Activated T-helper 2 cell treated with anti-CD3 and anti-CD28 coated beads, Interferon-gamma antibody, Interleukin-2, Interleukin-4, amounts not matched to agents 10 μg/mL and 5 μg/mL and 100 μg/mL, durations not matched to agents 14 hours and 24 hours and 36 hours (primary cell): ENCODE measurements around the gene DIMT1. TPM values are rescaled to one million over a fixed set of nuclear protein-coding genes. Genes with fewer than 3 reads are reported as not detected.

Experiments
- DNase-seq: peaks from one replicate; pipeline ENCODE4 v3.0.0; 2021; ENCODE audit warnings: low spot score
- H3K27ac Mint-ChIP-seq: one replicate; pipeline ENCODE4 v1.8.0; 2021; ENCODE audit warnings: mixed read lengths
- H3K27me3 Mint-ChIP-seq: one replicate; pipeline ENCODE4 v1.8.0; 2021; ENCODE audit warnings: low read depth, mixed read lengths
- H3K36me3 Mint-ChIP-seq: one replicate; pipeline ENCODE4 v1.8.0; 2021; ENCODE audit warnings: low read depth, mixed read lengths
- H3K4me1 Mint-ChIP-seq: one replicate; pipeline ENCODE4 v1.8.0; 2021; ENCODE audit warnings: low read depth, mixed read lengths
- H3K4me3 Mint-ChIP-seq: one replicate; pipeline ENCODE4 v1.8.0; 2021; ENCODE audit warnings: low read depth, mild to moderate bottlenecking, moderate library complexity, mixed read lengths
- H3K9me3 Mint-ChIP-seq: one replicate; pipeline ENCODE4 v1.8.0; 2021; ENCODE audit warnings: mixed read lengths
- intact Hi-C: fragments of 100-400 bp; cut with micrococcal nuclease; formaldehyde crosslinking; loops from one replicate; pipeline ENCODE4 v1.15.1; 2023
- total RNA-seq: library from RNA; stranded (reverse); gene quantifications from 2 replicates; pipeline ENCODE4 v1.2.3, GENCODE V29; 2022

Gene DIMT1
- total RNA-seq, 1 donor from 2014 or later: 45.0 TPM

DNA sequence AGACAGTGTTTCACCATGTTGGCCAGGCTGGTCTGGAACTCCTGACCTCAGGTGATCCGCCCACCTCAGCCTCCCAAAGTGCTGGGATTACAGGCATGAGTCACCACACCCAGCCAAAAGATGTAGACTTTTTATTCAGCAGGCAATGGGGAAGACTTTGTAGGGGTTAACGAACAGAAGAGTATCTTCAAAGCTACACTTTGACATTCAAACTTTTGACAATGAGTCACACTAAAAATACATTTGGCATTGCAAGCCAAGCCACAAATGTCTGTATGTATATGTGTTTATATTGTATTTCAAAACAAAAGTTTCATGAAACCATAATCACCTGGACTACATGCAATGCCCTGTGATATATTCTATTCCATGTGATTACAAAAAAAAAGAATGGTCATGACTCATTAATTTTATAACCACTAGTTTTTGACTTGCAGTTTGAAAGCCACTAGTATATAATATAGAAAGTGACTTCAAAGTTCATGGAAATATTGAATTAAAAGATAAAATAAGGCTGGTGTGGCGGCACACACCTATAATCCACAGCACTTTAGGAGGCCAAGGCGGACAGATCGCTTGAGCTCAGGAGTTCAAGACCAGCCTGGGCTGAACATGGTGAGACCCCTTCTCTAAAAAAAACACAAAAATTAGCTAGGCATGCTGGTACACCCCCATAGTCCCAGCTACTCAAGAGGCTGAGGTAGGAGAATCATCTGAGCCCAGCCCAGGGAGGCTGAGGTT, 8.3 kb downstream of the DIMT1 start:
- peaks cover 35% of the 10 kb centered on the region for H3K4me1 Mint-ChIP-seq
- DNase-seq: no peak
- intact Hi-C loops: loop anchor here (1.0 kb wide), 1 partner anchor 8 kb away; the partner anchor contains the start of gene DIMT1
- H3K27me3 Mint-ChIP-seq: no peaks in the 10 kb centered on the region
- H3K4me3 Mint-ChIP-seq: no peak overlapping the region
- peaks cover 82% of the 10 kb centered on the region for H3K36me3 Mint-ChIP-seq
- H3K27ac Mint-ChIP-seq: peak overlapping the region; percentile 86
- no peaks in the 10 kb centered on the region for H3K9me3 Mint-ChIP-seq

DNA sequence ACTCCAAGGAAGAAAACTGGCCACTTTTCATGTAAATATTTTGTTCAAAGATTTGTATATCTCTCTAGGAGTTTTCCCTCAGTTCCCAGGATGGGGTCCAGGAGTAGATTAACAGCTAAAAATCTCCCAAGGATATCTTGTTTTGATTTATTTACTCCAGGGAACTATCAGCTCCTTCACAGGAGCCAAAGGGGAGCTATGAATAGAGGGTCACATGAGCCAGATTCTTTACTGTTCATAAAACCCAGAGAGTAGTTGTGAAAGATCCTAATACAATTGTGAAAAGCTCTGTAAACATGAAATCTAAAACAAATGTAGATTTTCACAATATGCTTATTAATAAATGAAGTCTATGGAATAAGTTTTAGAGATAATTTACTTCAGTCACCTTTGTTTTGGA, 16.9 kb downstream of the DIMT1 start:
- intact Hi-C loops: no loop called here
- Mint-ChIP-seq H3K27ac (no peak overlapping the region), H3K4me1 (peaks cover 2% of the 10 kb centered on the region), H3K27me3 (no peaks in the 10 kb centered on the region), H3K4me3 (no peak overlapping the region), H3K9me3 (no peaks in the 10 kb centered on the region), H3K36me3 (peaks cover 73% of the 10 kb centered on the region)
- DNase-seq: no peak

DNA sequence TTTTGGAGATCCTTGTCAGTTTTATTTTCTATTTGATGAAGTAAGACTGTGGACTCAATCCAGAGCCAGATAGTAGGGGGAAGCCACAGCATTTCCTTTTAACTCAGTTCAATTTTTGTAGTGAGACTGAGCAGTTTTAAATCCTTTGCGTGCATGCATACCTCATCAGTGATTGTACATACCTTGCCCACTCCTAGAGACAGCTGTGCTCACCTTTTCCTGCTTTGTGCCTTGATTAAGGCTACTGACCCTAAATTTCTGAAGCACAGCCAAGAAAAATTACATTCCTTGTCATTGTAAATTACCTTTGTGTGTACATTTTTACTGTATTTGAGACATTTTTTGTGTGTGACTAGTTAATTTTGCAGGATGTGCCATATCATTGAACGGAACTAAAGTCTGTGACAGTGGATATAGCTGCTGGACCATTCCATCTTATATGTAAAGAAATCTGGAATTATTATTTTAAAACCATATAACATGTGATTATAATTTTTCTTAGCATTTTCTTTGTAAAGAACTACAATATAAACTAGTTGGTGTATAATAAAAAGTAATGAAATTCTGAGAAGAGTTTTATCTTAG, 17.8 kb downstream of the DIMT1 start:
- H3K27ac Mint-ChIP-seq: no peak overlapping the region
- intact Hi-C loops: no loop called here
- peaks cover 3% of the 10 kb centered on the region for H3K4me1 Mint-ChIP-seq
- H3K36me3 Mint-ChIP-seq: peaks cover 77% of the 10 kb centered on the region
- no peak for DNase-seq
- no peaks in the 10 kb centered on the region for H3K27me3 Mint-ChIP-seq
- H3K4me3 Mint-ChIP-seq: no peak overlapping the region
- no peaks in the 10 kb centered on the region for H3K9me3 Mint-ChIP-seq

DNA sequence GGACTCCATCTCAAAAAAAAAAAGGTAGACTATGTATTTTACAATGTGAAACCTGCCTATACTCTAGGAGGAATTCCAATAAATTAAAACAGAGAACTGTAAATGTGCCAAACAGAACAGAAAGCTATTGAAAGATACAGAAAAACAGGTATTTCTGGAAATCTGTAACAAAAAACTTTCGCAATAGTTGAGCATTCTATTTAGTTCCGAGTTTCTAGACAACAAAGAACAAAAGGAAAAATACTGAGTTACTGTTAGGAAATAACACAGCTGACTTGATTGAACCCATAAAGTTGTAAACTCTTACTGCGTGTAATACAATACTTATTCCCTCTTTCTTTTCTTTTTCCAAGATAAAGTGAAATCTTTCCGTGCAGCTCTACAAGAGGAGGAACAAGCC, 18.6 kb downstream of the DIMT1 start:
- Mint-ChIP-seq H3K9me3 (no peaks in the 10 kb centered on the region), H3K4me1 (peaks cover 3% of the 10 kb centered on the region), H3K27ac (no peak overlapping the region), H3K36me3 (peaks cover 77% of the 10 kb centered on the region), H3K27me3 (no peaks in the 10 kb centered on the region), H3K4me3 (no peak overlapping the region)
- intact Hi-C loops: no loop called here
- DNase-seq: no peak

DNA sequence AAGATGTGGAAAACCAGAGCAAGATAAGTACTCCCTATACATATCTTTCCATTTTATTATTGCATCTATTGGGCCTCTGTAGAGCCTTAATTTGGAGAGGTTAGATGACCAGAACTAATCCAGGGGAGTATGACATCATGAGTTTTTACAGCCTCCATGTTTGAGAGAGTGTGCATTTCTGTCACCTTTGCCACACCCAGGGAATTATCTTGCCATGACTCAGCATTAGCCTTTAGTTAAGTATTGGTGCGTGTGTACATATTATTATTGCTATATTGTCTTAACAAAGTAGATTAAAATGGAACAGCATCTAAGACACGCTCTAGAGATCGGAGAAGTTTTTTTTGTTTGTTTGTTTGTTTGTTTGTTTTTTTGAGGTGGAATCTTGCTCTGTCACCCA, 27.6 kb downstream of the DIMT1 start:
- peaks cover 81% of the 10 kb centered on the region for H3K36me3 Mint-ChIP-seq
- peak overlapping the region; percentile 64 for H3K27ac Mint-ChIP-seq
- no peaks in the 10 kb centered on the region for H3K27me3 Mint-ChIP-seq

DNA sequence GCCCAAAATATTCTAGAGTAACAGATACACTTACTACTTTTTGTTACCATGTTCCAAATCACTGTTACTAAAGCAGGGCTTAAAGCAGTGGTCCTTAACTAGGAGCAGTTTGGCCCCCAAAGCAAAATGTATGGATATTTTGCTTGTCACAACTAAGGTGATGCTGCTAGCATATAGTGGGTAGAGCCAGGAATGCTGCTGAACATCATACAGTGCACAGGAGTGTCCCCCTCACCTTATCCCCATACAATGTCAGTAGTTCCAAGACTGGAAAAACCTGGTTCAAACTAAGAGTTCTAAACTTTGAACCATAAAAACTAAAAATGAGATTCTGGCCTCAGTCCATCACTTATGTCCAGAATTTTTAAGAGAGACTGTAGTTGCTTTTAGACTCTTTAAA, 28.1 kb downstream of the DIMT1 start:
- no peak for DNase-seq
- H3K9me3 Mint-ChIP-seq: no peaks in the 10 kb centered on the region
- no peak overlapping the region for H3K4me3 Mint-ChIP-seq
- intact Hi-C loops: loop anchor here (2.0 kb wide), 1 partner anchor 13 kb away; no protein-coding TSS in a partner anchor
- H3K27me3 Mint-ChIP-seq: no peaks in the 10 kb centered on the region
- peaks cover 8% of the 10 kb centered on the region for H3K4me1 Mint-ChIP-seq
- H3K36me3 Mint-ChIP-seq: peaks cover 81% of the 10 kb centered on the region
- H3K27ac Mint-ChIP-seq: no peak overlapping the region

More for the DNA sequence above, 27.6 kb downstream of the DIMT1 start:
- intact Hi-C loops: no loop called here
- DNase-seq: no peak
- no peak overlapping the region for H3K4me3 Mint-ChIP-seq
- H3K4me1 Mint-ChIP-seq: peaks cover 9% of the 10 kb centered on the region
- no peaks in the 10 kb centered on the region for H3K9me3 Mint-ChIP-seq

DNA sequence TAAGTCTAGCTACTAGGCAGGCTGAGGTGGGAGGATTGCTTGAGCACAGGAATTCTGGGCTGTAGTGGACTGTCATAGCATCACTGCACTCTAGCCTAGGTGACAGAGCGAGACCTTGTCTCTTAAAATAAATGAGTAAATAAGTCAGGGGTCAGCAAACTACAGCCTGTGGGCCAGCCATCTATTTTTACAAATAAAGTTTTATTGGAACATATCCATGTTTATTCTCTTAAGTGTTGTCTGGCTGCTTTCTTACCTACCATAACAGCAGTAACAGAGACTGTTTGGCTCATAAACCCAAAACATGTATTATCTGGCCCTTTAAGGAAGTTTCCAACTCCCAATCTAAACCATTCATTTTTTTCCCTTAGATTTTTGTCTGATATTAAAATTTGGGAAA, 29.6 kb downstream of the DIMT1 start:
- intact Hi-C loops: loop anchor here (2.0 kb wide), 1 partner anchor 15 kb away; no protein-coding TSS in a partner anchor
- no peak overlapping the region for H3K27ac Mint-ChIP-seq
- no peak overlapping the region for H3K4me3 Mint-ChIP-seq
- peaks cover 76% of the 10 kb centered on the region for H3K36me3 Mint-ChIP-seq
- no peaks in the 10 kb centered on the region for H3K27me3 Mint-ChIP-seq
- H3K4me1 Mint-ChIP-seq: peaks cover 12% of the 10 kb centered on the region
- no peaks in the 10 kb centered on the region for H3K9me3 Mint-ChIP-seq
- no peak for DNase-seq

DNA sequence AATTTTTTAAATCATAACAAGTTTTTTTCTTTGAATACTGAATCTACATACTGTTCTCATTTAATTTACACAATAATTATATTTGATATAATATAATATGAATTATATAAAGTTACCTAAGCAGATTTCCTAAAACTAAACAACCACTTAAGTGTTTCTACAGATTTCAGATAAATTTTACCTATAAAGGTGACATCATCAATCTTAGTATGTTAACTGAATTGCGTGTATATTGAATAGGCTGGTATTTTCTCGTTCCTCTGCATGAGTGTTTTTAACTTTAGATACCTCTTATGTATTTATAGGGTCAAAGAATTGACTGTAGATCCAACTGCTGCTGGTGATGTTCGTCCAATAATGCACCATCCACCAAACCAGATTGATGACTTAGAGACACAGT, 30.3 kb downstream of the DIMT1 start:
- Mint-ChIP-seq H3K4me1 (peaks cover 14% of the 10 kb centered on the region), H3K27me3 (no peaks in the 10 kb centered on the region), H3K9me3 (no peaks in the 10 kb centered on the region), H3K36me3 (peaks cover 73% of the 10 kb centered on the region), H3K4me3 (no peak overlapping the region), H3K27ac (no peak overlapping the region)
- intact Hi-C loops: no loop called here
- no peak for DNase-seq

DNA sequence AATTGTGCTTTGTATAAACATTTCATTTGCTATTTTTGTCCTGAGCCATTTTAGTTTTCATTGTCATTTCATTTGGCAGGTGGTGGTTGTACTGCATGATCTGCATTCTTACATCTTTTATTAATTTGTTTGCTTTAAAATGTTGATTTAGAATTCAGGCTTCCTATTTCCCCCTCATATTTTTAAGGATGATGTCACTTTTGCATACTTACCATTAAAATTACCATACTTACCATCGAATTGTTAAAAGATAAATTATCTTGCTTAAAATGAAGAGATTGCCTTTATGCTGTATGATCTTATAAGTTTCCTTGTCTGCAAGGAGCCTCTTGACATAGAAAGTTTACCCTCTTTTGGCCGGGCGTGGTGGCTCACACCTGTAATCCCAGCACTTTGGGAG, 31.1 kb downstream of the DIMT1 start:
- Mint-ChIP-seq H3K27ac (no peak overlapping the region), H3K4me1 (peaks cover 13% of the 10 kb centered on the region), H3K4me3 (no peak overlapping the region), H3K36me3 (peaks cover 65% of the 10 kb centered on the region), H3K9me3 (no peaks in the 10 kb centered on the region), H3K27me3 (no peaks in the 10 kb centered on the region)
- intact Hi-C loops: no loop called here
- no peak for DNase-seq

DNA sequence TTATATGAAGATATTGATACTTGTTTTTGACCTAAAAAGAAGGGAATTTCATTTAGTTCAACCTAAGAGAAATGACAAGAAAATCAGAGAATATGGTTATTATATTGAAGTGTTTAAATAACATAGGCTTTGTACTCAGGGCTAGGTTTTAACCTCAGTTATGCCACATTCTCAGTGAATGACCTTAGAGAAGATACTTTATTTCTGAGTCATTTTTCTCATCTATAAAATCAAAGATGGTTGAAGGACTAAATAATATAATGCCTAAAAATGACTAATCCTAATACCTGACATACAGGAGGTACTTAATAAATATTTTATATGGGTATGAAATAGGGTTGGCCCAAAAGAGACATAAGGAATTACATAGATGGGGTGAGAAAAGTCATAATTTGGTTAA, 32.3 kb downstream of the DIMT1 start:
- DNase-seq: no peak
- H3K36me3 Mint-ChIP-seq: peaks cover 65% of the 10 kb centered on the region
- intact Hi-C loops: no loop called here
- H3K27ac Mint-ChIP-seq: no peak overlapping the region
- H3K4me1 Mint-ChIP-seq: peaks cover 15% of the 10 kb centered on the region
- no peak overlapping the region for H3K4me3 Mint-ChIP-seq
- no peaks in the 10 kb centered on the region for H3K27me3 Mint-ChIP-seq
- H3K9me3 Mint-ChIP-seq: no peaks in the 10 kb centered on the region

DNA sequence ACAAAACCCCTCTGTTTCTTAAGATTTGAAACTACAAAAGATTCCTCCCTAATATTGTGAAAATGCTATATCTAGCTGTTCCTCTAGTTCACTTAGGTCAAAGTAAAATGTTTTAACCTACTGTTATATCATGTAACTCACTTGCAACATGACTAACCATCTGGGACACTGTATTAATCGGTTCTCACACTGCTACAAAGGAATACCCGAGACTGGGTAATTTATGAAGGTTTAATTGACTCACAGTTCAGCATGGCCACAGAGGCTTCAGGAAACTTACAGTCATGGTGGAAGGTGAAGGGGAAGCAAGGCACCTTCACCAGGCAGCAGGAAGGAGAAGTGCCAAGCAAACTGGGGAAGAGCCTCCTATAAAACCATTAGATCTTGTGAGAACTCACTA, 34.7 kb downstream of the DIMT1 start:
- peaks cover 69% of the 10 kb centered on the region for H3K36me3 Mint-ChIP-seq
- peak overlapping the region; percentile 65 for H3K27ac Mint-ChIP-seq

DNA sequence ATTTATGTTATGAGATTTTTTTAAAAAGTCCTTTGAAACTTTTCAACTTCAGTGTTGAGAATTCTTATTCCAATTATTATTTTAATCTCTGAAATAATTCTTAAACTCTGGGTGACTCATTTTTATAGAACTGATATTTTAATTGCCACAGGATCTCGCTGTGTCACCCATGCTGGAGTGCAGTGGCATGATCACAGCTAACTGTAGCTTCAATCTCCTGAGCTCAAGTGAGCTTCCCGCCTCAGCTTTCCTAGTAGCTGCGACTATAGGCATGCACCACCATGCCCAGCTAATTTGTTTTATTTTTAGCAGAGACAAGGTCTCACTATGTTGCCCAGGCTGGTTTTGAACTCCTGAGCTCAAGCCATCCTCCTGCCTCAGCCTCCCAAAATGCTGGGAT, 41.0 kb downstream of the DIMT1 start:
- Mint-ChIP-seq H3K4me1 (peaks cover 7% of the 10 kb centered on the region), H3K27ac (no peak overlapping the region), H3K27me3 (no peaks in the 10 kb centered on the region), H3K36me3 (peaks cover 62% of the 10 kb centered on the region), H3K4me3 (no peak overlapping the region), H3K9me3 (no peaks in the 10 kb centered on the region)
- DNase-seq: no peak
- intact Hi-C loops: no loop called here

More for the DNA sequence above, 34.7 kb downstream of the DIMT1 start:
- Mint-ChIP-seq H3K4me3 (no peak overlapping the region), H3K27me3 (no peaks in the 10 kb centered on the region), H3K4me1 (peaks cover 12% of the 10 kb centered on the region), H3K9me3 (no peaks in the 10 kb centered on the region)
- intact Hi-C loops: no loop called here
- no peak for DNase-seq
